Right atrium auricular region (tissue), 2 donors: Measurements from ENCODE around the gene LAMP1. TPM values are rescaled to one million over a fixed set of nuclear protein-coding genes. Genes with fewer than 3 reads are reported as not detected.
"Not testable (repeated sequence)": the region's sequence is repeated elsewhere in the genome, so short reads cannot be mapped to it uniquely, and the experiment has no call there.

ENCODE experiments used
- DNase-seq: peaks from one replicate; pipeline ENCODE4 v3.0.0-alpha.2; 2019; ENCODE audit warnings: low spot score
- H3K27ac ChIP-seq, 2 donors: fragments of 200-600 bp; sonication (generic); 1 replicate in 1 of 2; 2 replicates in 1 of 2; pipeline ENCODE4 v1.5.1; 2016 to 2019
- H3K27me3 ChIP-seq, 2 donors: fragments of 200-600 bp; sonication (generic); one replicate each; pipeline versions ENCODE4 v1.5.1 to v1.6.0; 2017 to 2019
- H3K36me3 ChIP-seq: fragments of 200-600 bp; sonication (generic); one replicate; pipeline ENCODE4 v1.5.1; 2016
- H3K4me1 ChIP-seq, 2 donors: fragments of 200-600 bp; sonication (generic); one replicate each; pipeline versions ENCODE4 v1.5.1 to v1.6.0; 2017 to 2019
- H3K4me3 ChIP-seq, 2 donors: fragments of 200-600 bp; sonication (generic); 1 replicate in 1 of 2; 2 replicates in 1 of 2; pipeline ENCODE4 v1.5.1; 2017 to 2019; ENCODE audit warnings: mild to moderate bottlenecking in 1 of 2, moderate library complexity in 1 of 2
- H3K9me3 ChIP-seq, 2 donors: fragments of 200-600 bp; sonication (generic); one replicate each; pipeline ENCODE4 v1.5.1; 2019
- CTCF ChIP-seq, 2 donors: fragments of 200-600 bp; sonication (generic); IDR thresholded peaks; one replicate each; pipeline ENCODE4 v1.5.1; 2019; ENCODE audit warnings: antibody characterized with exemption in 2 of 2
- total RNA-seq, 2 donors: library from RNA; depleted of rRNA; stranded (reverse); fragments of >200 nt; gene quantifications; one replicate each; pipeline ENCODE4 v1.1.0, GENCODE V29; 2016

LAMP1 gene
- total RNA-seq, 2 donors from 2014 or later = 70.0 to 73.7 TPM

GRCh38 chr13:113364901-113365582, 68.0 kb downstream of the LAMP1 start:
- no peaks in the 10 kb centered on the region for H3K36me3 ChIP-seq
- H3K4me1 ChIP-seq = peaks cover 0 to 17% of the 10 kb centered on the region in 2 donors
- H3K4me3 ChIP-seq = peak overlapping the region; percentile 39 to 65
- peak overlapping the region; percentile 31 to 48 for H3K27ac ChIP-seq
- no peak for TF ChIP-seq CTCF (IDR thresholded peaks at IDR 0.05)
- DNase-seq = peak; percentile 56
- no peaks in the 10 kb centered on the region for H3K9me3 ChIP-seq
- H3K27me3 ChIP-seq = no peaks in the 10 kb centered on the region

- no peak overlapping the region for H3K4me3 ChIP-seq
- H3K4me1 ChIP-seq = peaks cover 0 to 17% of the 10 kb centered on the region in 2 donors
- H3K27ac ChIP-seq = no peak overlapping the region
- no peaks in the 10 kb centered on the region for H3K36me3 ChIP-seq
- no peaks in the 10 kb centered on the region for H3K27me3 ChIP-seq
- H3K9me3 ChIP-seq = no peaks in the 10 kb centered on the region
- TF ChIP-seq CTCF (IDR thresholded peaks at IDR 0.05) = no peak
- DNase-seq = peak; percentile 47
Measured at GRCh38 chr13:113365583-113365970, 68.5 kb downstream of the LAMP1 start.

DNA sequence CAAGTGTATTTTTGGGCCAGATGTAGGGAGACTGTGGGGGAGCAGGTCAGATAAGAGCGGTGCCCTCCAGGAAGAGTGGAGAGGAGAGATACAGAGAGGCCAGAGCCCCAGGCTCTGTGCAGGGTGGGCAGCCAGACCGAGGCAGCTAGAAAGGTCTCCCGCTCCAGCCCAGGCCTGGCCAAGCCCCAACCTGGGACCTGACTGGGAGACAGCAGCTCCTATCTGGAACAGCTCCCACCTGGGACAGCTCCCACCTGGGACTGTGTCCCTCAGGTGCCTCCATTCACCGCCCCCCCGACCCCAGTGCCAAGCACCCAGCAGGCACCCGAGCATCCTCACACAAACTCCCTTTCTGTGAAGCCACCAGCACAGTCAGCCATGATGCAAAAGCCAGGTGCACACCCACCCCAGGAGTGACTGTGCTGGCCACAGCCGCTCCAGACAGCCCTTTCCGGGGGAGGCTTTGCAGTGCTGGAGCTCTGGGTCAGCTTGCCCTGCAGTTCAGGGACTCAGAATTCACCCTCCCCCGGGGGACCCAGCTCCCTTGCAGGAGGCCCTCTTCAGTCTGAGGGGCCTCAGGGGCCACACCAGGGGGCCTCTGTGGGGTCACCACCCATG, 69.0 kb downstream of the LAMP1 start:
- TF ChIP-seq CTCF (IDR thresholded peaks at IDR 0.05) = no peak

GRCh38 chr13:113367020-113367560, 70.1 kb downstream of the LAMP1 start:
- H3K4me1 ChIP-seq = peaks cover 0 to 17% of the 10 kb centered on the region in 2 donors
- H3K4me3 ChIP-seq = no peak overlapping the region
- no peaks in the 10 kb centered on the region for H3K27me3 ChIP-seq
- H3K36me3 ChIP-seq = no peaks in the 10 kb centered on the region
- peak; percentile 57 for DNase-seq
- no peaks in the 10 kb centered on the region for H3K9me3 ChIP-seq
- H3K27ac ChIP-seq = no peak overlapping the region
- TF ChIP-seq CTCF (IDR thresholded peaks at IDR 0.05) = no peak

More for the DNA sequence above, 69.0 kb downstream of the LAMP1 start:
- Histone ChIP-seq H3K9me3 (no peaks in the 10 kb centered on the region), H3K4me3 (no peak overlapping the region), H3K27me3 (no peaks in the 10 kb centered on the region), H3K27ac (no peak overlapping the region), H3K4me1 (peaks cover 0 to 17% of the 10 kb centered on the region in 2 donors), H3K36me3 (no peaks in the 10 kb centered on the region)
- peak; percentile 55 for DNase-seq

DNA sequence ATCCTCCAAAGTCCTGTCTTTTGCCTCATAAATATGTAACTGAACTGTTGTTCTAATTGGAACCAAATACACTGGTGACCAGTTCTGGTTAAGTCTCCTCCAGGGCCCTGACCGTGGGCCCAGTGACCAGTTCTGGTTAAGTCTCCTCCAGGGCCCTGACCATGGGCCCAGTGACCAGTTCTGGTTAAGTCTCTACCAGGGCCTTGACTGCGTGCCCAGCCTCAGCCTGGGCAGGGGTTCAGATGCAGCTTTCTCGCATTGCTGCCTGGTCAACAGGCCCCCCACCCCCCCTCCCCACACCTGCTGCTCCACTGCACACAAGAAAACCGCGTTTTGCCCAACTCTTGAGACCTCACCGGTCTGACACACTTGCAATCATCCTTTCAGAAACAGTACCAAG, 70.7 kb downstream of the LAMP1 start:
- Histone ChIP-seq H3K27ac (no peak overlapping the region), H3K4me1 (peaks cover 0 to 17% of the 10 kb centered on the region in 2 donors), H3K36me3 (no peaks in the 10 kb centered on the region), H3K4me3 (no peak overlapping the region), H3K9me3 (no peaks in the 10 kb centered on the region), H3K27me3 (no peaks in the 10 kb centered on the region)
- no peak for TF ChIP-seq CTCF (IDR thresholded peaks at IDR 0.05)
- peak; percentile 54 for DNase-seq

GRCh38 chr13:113368353-113368752, 71.3 kb downstream of the LAMP1 start:
- H3K4me1 ChIP-seq = peaks cover 0 to 11% of the 10 kb centered on the region in 2 donors
- not testable (repeated sequence) for H3K27ac ChIP-seq, H3K4me3 ChIP-seq, H3K36me3 ChIP-seq, H3K27me3 ChIP-seq, H3K9me3 ChIP-seq, DNase-seq
